GM18508 (cell line): ENCODE results near the gene SLC25A11.
"Not testable (repeated sequence)": the region's sequence is repeated elsewhere in the genome, so short reads cannot be mapped to it uniquely, and the experiment has no call there.

Experiments
- ATAC-seq: cut with Tn5 transposase; IDR thresholded peaks from one replicate; pipeline ENCODE4 v1.9.1; 2021; ENCODE audit warnings: moderate number of reproducible peaks; ENCODE audit not compliant: insufficient read depth, unreplicated experiment

Gene SLC25A11

DNA sequence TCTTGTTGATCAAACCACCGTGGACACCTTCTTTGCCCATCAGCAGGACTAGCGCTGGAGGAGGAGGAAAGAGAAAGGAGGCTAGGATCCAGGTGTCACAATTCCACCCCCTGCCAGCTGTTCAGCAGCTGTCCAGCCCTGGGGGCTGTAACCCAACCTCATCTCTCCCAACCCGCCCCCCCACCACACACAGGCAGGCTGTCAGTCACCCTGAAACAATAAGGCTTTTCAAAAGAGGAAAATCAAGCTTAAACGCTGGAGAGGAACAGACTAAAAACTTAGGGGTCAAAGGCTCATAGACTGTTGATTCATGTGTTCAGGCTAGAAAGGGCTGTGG is 6.1 kb upstream of the SLC25A11 start:
- no peak for ATAC-seq

DNA sequence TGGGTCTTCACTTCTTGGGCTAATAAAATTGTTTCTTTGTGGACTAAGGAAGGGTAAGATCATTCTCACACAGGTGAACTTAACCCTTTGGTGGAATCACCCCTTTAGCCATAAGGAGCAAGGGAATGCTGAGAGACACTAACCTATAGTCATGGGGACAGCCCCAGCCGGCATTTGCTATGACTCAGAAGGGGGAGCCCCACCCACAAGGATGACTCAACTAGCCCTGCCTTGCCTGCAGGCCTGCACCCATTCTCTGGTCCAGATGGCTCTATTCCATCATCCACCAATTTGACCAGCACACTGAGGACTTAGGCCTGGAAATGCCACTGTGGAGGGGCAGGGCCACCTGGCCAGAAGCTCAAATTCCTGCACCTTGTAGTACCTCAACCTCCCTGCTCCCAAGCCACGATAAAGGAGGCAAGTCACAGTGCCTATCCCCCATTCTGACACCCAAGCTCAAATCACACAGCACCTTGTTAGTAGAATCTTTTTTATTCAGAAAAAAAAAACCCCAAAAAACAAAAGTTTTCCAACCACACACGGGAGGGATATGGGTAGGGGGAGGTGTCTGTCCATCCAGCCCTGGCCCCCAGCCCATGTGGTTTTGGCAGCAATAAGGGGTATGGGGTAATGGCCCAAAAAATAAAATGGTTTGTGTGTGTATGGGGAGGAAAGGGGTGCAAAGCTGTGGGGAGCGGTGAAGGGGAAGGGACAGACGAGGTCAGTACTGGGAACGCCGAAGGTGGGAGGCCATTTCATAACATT is 5.5 kb upstream of the SLC25A11 start:
- no peak for ATAC-seq

DNA sequence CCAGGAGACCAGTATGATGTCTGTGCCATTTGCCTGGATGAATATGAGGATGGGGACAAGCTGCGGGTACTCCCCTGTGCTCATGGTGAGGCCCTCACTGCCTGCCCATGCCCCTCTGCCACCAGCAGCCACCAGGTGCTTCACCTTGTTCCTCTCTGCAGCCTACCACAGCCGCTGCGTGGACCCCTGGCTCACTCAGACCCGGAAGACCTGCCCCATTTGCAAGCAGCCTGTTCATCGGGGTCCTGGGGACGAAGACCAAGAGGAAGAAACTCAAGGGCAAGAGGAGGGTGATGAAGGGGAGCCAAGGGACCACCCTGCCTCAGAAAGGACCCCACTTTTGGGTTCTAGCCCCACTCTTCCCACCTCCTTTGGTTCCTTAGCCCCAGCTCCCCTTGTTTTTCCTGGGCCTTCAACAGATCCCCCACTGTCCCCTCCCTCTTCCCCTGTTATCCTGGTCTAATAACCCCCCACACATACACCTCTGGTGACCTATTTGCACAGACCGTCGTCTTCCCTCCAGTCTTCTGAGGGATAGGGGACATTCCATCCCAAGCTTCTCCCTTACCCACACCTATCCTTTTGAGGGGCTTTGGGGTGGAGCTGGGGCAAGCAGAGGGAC is 4.8 kb upstream of the SLC25A11 start:
- ATAC-seq: no peak

DNA sequence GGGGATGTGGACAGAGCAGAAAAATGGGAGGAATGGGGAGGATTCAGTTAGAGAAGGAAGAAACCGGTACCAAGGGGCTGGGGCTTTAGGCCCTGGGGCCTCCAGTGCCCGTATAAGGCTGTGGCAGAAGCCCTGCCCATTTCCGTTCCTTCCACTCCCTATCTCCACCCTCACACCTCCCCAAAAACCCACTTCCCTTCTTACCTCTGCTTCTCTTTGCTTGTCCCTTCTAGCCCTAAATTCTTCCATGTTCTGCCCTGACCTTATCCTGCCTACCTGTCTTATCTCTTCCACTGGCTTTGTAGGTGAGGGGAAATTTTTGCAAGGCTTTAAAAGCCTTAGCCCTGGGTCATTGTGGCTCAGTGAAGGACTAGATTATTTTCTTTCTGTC is 4.3 kb upstream of the SLC25A11 start:
- ATAC-seq: no peak

DNA sequence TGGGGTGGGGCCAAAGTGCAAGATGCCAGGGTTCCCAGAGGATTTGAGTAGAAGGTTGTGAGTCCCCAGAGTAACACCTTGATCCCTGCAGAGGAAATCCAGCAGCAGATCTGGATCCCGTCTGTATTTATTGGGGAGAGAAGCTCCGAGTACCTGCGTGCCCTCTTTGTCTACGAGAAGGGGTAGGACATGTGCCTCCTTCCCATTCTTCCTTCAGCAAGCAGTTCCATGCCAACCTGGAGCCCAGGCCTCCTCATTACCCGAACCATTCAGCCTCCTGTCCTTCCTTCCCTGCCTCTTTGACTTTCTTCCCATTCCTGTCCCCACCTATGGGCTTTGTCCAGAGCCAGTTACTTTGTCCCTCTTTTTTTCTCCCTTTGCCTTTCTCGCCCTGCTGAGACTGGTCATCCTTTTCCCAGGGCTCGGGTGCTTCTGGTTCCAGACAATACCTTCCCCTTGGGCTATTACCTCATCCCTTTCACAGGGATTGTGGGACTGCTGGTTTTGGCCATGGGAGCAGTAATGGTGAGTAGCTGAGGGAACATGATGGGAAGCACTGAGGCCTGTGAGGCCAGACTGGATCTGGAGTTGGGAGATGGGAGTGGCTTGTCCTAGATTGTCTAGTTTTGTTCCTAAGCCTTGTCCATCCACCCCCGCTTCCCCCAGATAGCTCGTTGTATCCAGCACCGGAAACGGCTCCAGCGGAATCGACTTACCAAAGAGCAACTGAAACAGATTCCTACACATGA is 3.1 kb upstream of the SLC25A11 start:
- ATAC-seq: no peak

DNA sequence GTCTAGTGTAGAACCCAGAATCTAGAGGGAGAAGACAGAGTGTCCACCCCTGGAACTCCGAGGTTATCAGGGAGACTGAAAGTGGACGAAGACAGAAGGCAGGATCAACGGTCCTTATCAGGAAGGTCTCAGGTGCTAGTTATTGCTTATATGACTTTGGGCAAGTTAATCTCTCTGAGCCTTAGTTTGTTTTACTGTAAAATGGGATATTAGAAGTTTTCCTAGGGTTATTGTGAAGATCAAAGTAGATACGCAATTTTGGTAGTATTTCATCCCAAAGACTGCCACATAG is 1.4 kb upstream of the SLC25A11 start:
- ATAC-seq: no peak

DNA sequence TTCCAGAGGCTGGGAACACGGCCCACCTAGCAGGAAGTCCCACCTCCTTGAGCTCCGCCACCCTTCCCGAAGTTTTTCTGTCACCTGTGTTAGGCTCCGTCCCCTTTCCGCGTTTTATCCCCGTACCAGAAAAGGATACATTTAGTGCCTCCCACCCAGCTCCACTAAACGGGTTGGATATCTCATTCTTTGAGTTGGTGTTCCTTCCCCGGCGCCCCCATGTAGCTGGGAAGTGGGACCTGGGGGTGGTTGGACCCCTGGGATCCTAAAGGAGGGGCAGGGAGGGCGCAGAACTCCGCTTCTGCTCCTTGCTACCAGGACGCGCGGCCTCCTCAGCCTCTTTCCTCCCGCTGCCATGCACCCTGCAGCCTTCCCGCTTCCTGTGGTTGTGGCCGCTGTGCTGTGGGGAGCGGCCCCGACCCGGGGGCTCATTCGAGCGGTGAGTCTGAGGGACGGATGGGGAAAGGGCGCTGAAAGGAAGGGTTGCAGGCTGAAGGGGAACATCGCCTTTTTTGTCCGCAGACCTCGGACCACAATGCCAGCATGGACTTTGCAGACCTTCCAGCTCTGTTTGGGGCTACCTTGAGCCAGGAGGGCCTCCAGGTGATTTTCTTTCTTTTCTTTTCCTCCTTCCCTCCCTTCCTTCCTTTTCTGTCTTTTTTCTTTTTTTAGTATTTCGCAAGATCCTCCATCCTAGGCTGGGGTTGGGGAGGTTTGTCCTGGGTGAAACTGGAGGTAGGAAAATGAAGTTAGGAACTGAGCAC is 891 bp upstream of the SLC25A11 start:
- ATAC-seq: no peak

DNA sequence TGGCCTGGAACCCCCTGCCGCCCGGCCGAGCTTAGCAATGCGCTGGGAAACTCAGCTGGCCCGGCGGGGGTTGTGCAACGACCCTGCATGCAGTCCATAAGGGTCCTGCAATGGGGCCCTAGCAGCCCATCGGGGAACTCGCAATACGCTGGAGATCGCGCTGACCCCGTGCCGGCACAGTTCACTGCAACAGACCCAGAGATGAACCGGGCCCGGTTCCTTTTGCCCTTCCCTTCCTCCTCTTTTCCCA is 375 bp downstream of the SLC25A11 start:
- no peak for ATAC-seq

DNA sequence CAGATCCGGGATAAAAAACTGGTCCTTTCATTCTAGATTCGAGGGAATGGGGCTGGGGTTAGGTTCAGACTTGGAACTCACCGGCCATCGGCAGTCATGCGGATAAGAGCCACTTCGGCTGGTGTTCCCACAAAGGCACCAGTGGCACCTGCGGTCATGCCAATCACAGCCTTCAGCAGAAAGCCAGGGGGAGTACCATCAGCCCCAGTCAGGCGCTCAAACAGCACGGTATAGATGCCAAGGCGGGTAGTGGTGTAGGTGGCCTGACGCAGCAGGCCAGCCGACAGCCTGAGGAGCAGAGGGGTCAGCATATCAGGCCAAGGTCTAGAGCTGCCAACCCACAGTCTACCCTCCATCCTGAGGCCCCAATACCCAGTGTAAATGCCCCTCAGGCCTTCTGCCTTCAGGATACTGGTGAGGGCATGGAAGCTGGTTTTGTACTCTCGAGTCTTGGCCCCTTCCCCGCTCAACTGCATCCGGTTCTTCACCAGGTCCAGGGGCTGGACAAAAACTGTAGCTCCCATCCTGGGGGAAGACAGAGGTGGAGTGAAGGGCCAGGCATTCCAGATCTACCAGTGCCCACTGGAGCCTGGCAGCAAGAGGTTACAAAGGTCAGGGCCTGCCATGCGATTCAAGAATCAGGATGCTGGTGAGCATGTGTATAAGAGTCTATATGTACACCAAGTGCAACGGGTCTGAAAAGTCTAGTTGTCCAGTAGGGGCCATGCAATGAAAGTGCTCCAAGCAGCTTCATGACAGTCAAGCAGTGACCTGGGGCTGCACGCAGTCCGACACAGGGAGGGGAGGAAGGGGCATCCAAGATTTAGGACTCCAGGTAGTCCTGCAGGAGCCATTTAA is 929 bp downstream of the SLC25A11 start:
- ATAC-seq: no peak

DNA sequence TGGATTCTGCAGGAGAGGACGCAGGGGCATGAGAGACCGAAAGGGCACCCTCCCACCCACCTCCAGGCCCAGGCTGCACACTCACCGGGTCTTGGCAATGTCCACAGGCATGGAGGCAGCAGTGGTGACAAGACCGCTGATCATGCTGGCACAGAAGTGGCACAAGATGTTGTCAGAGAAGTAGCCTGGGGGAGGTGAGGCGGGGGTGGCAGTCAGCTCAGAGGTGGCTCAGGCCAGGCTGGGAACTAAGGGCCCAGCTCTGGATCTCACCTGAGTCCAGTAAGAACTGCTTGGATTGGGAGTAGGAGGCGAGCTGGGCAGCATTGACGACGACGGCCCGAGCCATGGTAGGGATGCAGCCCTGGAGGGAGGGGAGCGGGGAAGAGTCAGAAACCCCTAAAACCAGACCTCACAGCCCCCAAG is 1.8 kb downstream of the SLC25A11 start:
- ATAC-seq: no peak

DNA sequence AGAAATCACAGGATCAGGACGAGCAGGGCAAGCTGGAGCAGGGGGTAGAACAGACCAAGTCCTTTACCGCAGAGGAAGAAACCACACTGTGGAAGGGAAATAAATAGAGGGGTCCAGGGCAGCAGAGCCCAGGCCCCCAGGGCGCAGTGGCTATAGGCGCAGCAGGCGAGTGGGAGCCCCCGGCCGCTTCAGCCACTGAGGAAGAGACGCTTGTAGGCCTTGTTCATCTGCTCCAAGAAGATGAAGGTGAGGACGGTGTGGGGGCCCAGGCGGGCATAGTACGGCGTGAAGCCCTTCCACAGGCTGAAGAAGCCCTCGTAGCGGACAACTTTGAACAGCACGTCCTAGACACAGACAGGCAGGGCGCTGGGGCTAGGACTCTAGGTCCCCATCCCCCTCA is 2.3 kb downstream of the SLC25A11 start:
- ATAC-seq: no peak

DNA sequence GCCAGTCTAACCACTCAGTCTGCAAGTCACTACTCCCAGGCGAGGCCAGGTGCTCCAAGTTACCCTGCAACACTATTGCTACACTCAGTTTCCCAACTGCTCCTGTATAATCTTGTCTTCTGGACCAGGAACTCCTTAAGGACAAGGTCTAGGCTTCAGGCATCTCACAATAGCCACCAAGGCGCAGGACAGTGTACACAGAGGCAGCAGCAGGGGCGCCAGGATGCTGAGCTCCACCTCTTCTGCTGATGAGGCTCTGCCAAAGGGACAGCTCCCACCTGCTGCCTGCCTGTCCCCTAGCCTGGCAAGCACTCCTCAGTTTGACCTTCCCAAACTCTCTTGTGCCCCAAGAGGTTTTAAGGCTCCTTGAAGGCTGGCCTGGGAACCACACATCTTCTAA is 3.4 kb downstream of the SLC25A11 start:
- no peak for ATAC-seq

DNA sequence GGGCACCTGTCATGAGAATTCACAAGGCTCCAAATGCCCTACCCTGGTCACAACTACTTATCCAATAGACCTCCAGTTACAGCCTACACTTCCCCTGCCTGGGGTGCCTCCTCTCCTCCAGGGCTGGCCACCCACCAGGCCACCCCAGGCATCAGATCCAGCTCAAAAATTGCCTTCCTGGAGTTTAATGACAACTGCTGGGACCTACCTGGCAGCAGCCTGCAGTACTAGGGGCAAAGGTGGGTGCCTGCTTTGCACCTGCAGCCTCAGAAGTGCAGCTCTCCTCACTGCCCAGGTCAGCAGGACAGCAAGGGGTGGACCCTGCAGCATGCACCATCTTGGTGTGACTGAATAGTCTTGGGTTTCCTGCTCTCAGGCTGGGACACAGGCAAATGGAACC is 4.2 kb downstream of the SLC25A11 start:
- ATAC-seq: no peak

DNA sequence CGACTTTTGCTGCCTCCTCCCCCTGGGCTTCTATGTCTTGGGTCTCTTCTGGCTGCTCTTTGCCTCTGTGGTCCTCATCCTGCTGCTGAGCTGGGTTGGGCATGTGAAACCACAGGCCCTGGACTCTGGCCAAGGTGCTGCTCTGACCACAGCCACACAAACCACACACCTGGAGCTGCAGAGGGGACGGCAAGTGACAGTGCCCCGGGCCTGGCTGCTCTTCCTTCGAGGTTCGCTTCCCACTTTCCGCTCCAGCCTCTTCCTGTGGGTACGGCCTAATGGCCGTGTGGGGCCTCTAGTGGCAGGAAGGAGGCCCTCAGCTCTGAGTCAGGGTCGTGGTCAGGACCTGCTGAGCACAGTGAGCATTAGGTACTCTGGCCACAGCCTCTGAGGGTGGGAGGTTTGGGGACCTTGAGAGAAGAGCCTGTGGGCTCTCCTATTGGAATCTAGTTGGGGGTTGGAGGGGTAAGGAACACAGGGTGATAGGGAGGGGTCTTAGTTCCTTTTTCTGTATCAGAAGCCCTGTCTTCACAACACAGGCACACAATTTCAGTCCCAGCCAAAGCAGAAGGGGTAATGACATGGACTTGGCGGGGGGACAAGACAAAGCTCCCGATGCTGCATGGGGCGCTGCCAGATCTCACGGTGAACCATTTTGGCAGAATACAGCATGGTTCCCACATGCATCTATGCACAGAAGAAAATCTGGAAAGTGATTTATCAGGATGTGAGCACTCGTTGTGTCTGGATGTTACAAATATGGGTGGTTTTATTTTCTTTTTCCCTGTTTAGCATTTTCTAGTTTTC is 5.5 kb downstream of the SLC25A11 start:
- no peak for ATAC-seq

DNA sequence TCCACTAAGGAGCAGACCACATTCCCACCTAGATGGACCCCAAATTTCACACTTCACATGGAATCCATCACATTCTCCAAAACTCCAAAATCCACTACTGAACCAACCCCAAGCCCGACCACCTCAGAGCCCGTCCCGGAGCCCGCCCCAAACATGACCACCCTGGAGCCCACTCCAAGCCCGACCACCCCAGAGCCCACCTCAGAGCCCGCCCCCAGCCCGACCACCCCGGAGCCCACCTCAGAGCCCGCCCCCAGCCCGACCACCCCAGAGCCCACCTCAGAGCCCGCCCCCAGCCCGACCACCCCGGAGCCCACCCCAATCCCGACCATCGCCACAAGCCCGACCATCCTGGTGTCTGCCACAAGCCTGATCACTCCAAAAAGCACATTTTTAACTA is 6.2 kb downstream of the SLC25A11 start:
- ATAC-seq: no peak

DNA sequence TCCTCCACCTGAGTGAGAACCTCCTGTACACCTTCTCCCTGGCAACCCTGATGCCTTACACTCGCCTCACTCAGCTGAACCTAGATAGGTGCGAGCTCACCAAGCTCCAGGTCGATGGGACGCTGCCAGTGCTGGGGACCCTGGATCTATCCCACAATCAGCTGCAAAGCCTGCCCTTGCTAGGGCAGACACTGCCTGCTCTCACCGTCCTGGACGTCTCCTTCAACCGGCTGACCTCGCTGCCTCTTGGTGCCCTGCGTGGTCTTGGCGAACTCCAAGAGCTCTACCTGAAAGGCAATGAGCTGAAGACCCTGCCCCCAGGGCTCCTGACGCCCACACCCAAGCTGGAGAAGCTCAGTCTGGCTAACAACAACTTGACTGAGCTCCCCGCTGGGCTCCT is 7.1 kb downstream of the SLC25A11 start:
- no peak for ATAC-seq

DNA sequence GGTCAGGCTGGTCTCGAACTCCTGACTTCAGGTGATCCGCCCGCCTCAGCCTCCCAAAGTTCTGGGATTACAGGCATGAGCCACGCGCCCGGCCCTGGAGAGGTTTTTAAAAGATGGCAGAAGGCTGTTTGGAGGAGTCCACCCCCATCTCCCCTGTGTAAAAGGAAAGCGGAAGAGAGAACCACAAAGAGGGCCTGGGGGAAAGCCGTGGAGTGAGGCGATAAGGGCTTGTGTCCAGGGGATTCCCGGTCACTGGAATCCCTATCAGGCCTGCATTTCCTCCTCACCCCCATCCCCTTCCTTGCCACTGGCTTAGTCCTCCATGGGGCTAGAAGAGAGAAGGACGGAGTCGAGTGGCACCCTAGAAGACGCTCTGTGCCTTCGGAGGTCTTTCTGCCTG is 7.9 kb downstream of the SLC25A11 start, which contains the start of gene GP1BA:
Gene GP1BA (plus strand): TSS at position 315 of the 400 bp plus-strand sequence. CDS start 328 bp downstream, outside the sequence.
- no peak for ATAC-seq

DNA sequence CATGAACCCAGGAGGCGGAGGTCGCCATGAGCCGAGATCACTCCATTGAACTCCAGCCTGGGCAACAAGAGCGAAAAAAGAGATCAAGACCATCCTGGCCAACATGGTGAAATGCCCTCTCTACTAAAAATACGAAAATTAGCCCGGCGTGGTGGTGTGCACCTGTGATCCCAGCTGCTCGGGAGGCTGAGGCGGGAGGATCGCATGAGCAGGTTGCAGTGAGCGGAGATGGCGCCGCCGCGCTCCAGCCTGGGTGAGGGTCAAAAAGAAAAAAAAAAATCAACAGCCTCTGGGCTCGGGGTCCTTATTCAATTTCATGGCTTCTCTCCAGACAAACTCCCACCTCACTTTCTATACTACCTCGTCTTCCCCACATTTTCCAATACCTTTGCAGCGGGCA is 11.0 kb downstream of the SLC25A11 start:
- ATAC-seq: no peak

DNA sequence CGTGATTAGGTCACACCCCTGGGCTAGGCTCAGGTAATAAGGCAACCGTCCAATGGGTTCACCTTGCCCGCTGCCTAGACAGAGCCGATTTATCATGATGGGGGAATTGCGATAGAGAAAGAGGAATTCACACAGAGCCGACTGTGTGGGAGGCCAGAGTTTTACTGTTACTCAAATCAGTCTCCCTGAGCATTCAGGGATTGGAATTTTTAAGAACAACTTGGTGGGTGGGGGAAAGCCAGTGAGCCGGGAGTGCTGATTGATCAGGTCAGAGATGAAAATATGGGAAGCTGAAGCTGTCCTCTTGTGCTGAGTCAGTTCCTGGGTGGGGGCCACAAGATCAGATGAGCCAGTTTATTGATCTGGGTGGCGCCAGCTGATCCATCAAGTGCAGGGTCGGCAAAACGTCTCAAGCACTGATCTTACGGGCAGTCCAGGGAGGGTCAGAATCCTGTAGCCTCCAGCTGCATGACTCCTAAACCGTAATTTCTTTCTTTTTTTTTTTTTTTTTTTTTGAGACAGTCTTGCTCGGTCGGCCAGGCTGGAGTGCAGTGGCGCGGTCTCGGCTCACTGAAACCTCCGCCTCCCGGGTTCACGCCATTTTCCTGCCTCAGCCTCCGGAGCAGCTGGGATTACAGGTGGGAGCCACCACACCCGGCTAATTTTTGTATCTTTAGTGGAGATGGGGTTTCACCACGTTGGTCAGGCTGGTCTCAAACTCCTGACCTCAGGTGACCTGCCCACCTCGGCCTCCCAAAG is 13.1 kb downstream of the SLC25A11 start:
- ATAC-seq: not testable (repeated sequence)
